ENCODE measurements around the gene RNF38.
"Not testable (repeated sequence)": the region's sequence is repeated elsewhere in the genome, so short reads cannot be mapped to it uniquely, and the experiment has no call there.

Gene RNF38

DNA sequence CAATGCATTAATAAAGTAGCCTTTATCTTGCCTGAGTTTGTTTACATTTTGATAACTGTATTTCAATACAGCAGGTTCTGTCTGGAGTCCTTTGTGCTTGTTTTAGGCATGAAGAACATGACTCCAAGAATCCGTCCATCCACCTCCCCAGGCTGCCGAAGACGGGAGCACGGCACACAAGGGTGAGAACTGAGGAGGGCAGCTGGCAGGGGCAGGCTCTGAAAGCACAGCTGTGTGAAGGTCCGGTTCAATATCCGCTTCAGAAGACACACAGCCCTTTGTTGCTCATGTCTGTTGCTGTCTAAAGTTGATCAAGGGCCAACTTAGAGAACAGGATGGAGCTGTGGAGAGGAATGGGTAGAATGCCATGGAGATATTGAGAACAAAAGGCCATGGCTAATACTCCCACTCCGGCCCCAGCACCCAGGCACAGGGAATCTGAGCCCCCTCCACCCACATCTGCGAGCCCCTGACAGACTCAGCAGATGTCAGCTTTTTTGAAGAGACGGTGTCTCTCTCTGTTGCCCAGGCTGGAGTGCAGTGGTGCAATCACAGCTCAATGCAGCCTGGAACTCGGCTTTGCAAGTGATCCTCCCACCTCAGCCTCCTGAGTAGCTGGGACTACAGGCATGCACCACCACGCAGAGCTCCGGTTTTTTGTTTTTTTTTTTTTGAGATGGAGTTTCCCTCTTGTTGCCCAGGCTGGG, 83.3 kb downstream of the RNF38 start:
- in situ Hi-C loops (cut with MboI; ENCODE audit: low sequenced_read_pairs, unreplicated experiment): no loop called here
- TF ChIP-seq, protein P1, sequence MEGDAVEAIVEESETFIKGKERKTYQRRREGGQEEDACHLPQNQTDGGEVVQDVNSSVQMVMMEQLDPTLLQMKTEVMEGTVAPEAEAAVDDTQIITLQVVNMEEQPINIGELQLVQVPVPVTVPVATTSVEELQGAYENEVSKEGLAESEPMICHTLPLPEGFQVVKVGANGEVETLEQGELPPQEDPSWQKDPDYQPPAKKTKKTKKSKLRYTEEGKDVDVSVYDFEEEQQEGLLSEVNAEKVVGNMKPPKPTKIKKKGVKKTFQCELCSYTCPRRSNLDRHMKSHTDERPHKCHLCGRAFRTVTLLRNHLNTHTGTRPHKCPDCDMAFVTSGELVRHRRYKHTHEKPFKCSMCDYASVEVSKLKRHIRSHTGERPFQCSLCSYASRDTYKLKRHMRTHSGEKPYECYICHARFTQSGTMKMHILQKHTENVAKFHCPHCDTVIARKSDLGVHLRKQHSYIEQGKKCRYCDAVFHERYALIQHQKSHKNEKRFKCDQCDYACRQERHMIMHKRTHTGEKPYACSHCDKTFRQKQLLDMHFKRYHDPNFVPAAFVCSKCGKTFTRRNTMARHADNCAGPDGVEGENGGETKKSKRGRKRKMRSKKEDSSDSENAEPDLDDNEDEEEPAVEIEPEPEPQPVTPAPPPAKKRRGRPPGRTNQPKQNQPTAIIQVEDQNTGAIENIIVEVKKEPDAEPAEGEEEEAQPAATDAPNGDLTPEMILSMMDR (IDR thresholded peaks at IDR 0.05; ENCODE audit: borderline replicate concordance, control extremely low read depth, extremely low read depth, insufficient read depth, missing control alignments): no peak

DNA sequence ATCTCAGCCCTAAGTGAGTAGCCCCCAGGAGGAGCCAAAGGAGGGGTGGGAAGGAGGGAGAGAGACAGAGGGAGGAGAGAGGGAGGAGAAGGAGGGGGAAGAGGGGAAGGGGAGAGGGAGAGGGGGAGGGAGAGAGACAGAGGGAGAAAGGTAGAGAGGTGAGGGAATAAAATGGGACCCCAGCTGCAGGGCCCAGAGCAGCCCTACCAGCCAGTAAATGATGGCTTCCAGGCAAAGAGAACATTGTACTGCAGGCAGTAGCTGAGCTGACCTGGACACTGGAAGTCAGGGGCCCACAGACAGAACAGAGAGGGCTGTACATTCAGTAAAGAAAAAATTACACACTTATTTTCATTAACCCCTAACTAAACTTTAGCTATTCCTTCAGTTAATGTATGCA, 84.0 kb downstream of the RNF38 start:
- no peak for DNase-seq (ENCODE audit: low spot score)
- in situ Hi-C loops (cut with MboI; ENCODE audit: low sequenced_read_pairs, unreplicated experiment): no loop called here
- TF ChIP-seq, protein P1 (IDR thresholded peaks at IDR 0.05; ENCODE audit: borderline replicate concordance, control extremely low read depth, extremely low read depth, insufficient read depth, missing control alignments): no peak

More for the DNA sequence above, 83.3 kb downstream of the RNF38 start:
- no peak for DNase-seq (ENCODE audit: low spot score)

DNA sequence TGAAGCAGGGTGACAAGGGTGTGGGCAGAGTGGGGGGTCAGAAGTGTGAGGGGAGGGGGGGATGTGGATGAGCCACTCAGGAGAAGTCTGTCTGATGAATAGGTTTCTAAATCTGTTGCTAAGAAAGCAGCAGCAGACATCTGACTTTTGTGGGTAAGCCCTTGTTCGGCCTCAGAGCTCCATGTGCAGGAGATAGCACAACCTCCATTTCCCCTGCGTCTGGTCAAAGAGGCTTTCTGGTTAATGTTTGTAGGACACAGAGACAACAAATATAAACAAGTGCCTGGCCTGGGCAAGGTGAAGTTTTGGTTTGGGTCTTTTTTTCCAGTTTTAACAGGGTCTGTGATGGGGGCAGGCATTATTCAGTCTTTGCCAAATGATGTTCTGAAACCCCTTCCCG, 84.8 kb downstream of the RNF38 start:
- TF ChIP-seq, protein P1 (IDR thresholded peaks at IDR 0.05; ENCODE audit: borderline replicate concordance, control extremely low read depth, extremely low read depth, insufficient read depth, missing control alignments): no peak
- no peak for DNase-seq (ENCODE audit: low spot score)
- in situ Hi-C loops (cut with MboI; ENCODE audit: low sequenced_read_pairs, unreplicated experiment): no loop called here

DNA sequence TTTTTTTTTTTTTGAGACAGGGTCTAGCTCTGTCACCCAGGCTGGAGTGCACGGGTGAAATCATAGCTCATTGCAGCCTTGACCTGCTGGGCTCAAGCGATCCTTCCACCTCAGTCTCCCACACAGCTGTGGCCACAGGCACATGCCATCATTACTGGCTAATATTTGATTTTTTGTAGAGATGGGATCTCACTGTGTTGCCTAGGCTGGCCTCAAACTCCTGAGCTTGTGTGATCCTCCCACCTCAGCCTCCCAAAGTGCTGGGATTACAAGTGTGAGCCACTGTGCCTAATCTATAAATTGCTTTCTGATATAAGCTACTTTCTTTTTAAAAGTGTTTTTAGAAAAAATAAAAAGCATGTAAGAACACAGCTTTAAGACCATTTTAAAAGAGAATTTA, 85.3 kb downstream of the RNF38 start:
- TF ChIP-seq, protein P1 (IDR thresholded peaks at IDR 0.05; ENCODE audit: borderline replicate concordance, control extremely low read depth, extremely low read depth, insufficient read depth, missing control alignments): no peak
- in situ Hi-C loops (cut with MboI; ENCODE audit: low sequenced_read_pairs, unreplicated experiment): no loop called here
- no peak for DNase-seq (ENCODE audit: low spot score)

DNA sequence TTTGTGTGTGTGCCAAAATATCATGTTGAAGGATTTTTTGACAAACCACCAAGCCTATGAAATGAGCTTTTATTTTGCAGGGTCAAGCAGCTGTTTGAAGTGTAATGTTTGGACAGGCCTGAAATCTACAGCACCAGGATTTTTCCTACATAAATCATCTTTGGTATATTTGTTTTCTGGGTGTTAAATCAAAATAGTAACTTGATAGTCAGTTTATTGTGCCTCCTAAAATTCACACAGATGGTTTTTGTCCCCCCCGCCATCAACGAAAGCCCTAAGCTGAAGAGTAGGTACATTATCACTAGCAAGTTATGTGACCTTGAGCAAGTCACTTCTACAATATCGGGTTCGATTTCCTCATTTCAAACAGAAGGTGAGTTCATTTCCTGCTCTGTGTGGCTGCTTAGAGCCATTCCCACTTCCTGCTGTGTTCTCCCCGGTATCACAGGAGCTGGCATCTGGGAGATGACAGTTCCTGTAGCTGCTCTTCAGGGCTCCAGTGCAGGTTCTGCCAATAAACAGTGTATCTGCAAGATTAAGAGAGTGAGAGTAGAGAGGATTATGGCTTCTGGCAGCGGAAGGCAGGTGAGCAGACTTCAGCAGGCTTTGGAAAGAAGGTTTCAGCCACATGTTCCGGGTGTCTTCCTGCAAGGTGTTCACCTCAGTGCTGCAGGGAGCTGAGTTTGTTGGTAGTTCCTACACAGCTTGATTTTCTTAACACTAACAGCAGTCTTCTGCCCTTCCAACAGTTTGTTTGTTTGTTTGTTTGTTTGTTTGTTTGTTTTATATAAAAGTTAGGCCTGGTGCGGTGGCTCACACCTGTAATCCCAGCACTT, 93.4 kb downstream of the RNF38 start:
- TF ChIP-seq, protein P1 (IDR thresholded peaks at IDR 0.05; ENCODE audit: borderline replicate concordance, control extremely low read depth, extremely low read depth, insufficient read depth, missing control alignments): no peak
- in situ Hi-C loops (cut with MboI; ENCODE audit: low sequenced_read_pairs, unreplicated experiment): no loop called here
- DNase-seq (ENCODE audit: low spot score): no peak

DNA sequence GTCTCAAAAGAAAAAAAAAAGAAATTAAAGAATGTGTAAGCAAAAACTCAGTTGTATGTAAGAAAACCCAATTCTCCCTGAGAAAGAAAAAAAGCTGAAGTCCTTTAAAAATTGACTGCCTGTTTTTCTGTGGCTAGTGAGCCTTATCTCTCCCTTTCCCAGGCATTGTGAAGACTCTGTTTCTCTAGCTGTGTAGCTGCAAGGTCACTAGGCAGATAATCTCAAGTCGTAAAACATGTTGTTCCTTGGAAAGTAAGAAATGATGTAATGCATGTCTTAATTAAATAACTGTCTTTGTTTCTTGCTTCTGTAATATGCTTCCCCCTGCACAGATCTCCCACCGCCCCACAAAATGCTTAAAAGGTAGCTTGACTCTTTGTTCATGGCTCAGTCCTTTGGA, 95.7 kb downstream of the RNF38 start:
- in situ Hi-C loops (cut with MboI; ENCODE audit: low sequenced_read_pairs, unreplicated experiment); DNase-seq (ENCODE audit: low spot score): not testable (repeated sequence)

DNA sequence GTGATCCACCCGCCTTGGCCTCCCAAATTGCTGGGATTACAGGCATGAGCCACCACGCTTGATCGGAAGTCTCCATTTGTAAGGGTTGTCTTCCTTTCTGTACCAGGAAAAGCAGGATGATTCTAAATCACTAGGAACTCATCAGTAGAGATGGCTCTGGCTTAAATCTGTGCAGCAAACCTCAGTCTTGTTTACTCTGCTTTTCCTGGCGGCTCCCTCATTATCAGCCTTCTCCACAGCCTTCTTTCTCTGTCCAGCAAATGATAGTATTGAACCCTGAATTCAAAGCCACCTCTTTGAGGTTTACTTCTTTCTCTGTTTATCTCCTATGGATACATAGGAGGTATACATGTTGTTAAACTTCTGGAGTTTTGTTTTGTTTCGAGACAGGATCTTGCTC, 98.8 kb downstream of the RNF38 start:
- DNase-seq (ENCODE audit: low spot score): no peak
- in situ Hi-C loops (cut with MboI; ENCODE audit: low sequenced_read_pairs, unreplicated experiment): no loop called here
- TF ChIP-seq, protein P1 (IDR thresholded peaks at IDR 0.05; ENCODE audit: borderline replicate concordance, control extremely low read depth, extremely low read depth, insufficient read depth, missing control alignments): no peak
